ENCODE measurements around the gene GAS1.

- TF ChIP-seq CTCF (conservative IDR thresholded peaks at IDR 0.05 in 1 of 2, IDR thresholded peaks at IDR 0.05 in 1 of 2; ENCODE audit: low read depth in 1 of 2, low read length in 2 of 2) (no peak), EZH2 (IDR thresholded peaks at IDR 0.05; ENCODE audit: low read length, missing control alignments) (no peak)
Measured at GRCh38 chr9:86993830-86994229, 46.5 kb upstream of the GAS1 start.

Measured in fibroblast of lung (primary cell).